Measurements from ENCODE around the gene RPA1.

- TF ChIP-seq CTCF (IDR thresholded peaks at IDR 0.05) (no peak), POLR2A (IDR thresholded peaks at IDR 0.05) (no peak)
These were observed 77.4 kb downstream of the RPA1 start for GRCh38 chr17:1907216-1907631.

All from uterus (tissue), 2 donors.